ENCODE measurements around the gene C1orf21.

The C1orf21 gene

DNA sequence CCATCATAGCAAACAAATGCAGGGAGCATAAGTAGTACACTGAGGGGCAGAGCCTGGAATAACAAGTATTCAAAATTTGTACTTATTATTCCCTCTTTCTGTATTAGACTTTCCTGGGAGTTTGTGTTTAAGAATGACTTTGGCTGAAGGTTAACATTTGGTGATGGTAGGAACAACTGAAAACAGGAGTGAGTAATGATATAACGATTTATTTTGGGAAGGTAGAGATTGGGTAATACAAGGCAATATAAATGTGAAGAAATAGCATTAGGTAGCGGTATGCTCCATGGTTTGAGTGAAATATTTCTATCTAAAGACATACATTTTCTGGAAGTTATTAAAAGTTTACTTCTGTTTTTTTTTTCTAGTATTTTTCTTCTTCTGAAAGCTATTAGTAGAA is 18.5 kb upstream of the C1orf21 start:
- no peak for DNase-seq (ENCODE audit: low read depth)
- no peak overlapping the region for H3K4me3 ChIP-seq (replicated peaks; ENCODE audit: low read depth, low read length)
- TF ChIP-seq, protein P1, sequence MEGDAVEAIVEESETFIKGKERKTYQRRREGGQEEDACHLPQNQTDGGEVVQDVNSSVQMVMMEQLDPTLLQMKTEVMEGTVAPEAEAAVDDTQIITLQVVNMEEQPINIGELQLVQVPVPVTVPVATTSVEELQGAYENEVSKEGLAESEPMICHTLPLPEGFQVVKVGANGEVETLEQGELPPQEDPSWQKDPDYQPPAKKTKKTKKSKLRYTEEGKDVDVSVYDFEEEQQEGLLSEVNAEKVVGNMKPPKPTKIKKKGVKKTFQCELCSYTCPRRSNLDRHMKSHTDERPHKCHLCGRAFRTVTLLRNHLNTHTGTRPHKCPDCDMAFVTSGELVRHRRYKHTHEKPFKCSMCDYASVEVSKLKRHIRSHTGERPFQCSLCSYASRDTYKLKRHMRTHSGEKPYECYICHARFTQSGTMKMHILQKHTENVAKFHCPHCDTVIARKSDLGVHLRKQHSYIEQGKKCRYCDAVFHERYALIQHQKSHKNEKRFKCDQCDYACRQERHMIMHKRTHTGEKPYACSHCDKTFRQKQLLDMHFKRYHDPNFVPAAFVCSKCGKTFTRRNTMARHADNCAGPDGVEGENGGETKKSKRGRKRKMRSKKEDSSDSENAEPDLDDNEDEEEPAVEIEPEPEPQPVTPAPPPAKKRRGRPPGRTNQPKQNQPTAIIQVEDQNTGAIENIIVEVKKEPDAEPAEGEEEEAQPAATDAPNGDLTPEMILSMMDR (IDR thresholded peaks at IDR 0.05; ENCODE audit: low read length, missing control alignments), result no peak

DNA sequence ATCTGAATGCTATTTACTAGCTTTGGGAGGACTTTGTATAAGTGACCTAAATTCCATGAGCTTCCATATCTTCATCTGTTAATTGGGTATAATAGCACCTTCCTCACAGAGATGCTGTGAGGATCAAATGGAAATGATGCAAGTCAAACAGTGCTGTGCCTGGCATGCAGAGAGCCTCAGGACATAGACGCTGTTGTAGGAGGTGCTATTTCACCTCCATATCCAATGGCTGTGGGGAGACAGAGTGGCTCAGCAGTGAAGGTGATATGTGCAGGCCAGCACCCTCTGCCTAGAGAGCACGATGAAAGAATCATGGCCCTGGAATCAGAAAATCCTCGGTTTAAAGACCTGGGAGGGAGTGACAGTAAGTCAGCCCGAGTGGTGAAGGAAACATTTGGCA is 16.0 kb upstream of the C1orf21 start:
- no peak overlapping the region for H3K4me3 ChIP-seq (replicated peaks; ENCODE audit: low read depth, low read length)
- no peak for DNase-seq (ENCODE audit: low read depth)
- TF ChIP-seq, protein P1 (IDR thresholded peaks at IDR 0.05; ENCODE audit: low read length, missing control alignments), result no peak

DNA sequence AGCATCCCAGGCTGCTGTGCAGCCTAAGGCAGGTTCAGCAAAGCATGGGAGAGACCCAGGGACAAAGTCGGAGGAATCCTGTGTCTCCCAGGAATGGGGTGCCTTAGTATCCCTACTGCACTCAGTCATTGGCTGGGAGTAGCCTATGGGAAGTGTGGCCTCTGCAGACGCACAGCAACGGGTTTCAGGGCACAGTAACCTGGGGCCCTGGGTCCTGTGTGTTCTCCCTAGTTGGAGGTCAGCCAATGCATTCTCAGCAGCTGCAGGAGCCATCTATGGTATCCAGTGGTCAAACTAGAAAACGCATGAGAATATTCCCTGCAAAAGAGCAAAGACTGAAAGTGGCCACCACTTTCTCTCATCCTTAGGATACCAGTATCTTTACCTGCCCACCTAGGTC is 13.7 kb upstream of the C1orf21 start:
- no peak for DNase-seq (ENCODE audit: low read depth)
- TF ChIP-seq, protein P1 (IDR thresholded peaks at IDR 0.05; ENCODE audit: low read length, missing control alignments), result no peak
- H3K4me3 ChIP-seq (replicated peaks; ENCODE audit: low read depth, low read length), result no peak overlapping the region

DNA sequence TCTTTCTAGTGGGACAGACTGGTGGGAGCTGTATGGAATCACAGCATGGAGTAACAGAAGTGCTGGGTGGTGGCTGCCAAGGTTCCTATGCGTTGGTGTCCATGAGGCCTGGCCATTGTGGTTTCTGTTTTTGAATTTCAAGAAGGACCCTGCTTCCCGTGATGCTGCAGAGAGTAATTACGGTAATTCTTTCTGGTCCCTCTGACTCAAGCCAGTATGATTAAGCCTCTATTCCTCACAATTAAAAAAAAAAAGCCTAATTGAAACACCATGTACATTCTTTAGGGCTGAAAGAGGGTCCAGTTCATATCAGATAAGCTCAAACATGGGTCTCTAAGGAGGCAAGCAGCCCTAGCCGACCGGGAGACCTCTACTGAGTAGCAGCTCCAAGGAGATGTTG is 10.5 kb upstream of the C1orf21 start:
- TF ChIP-seq, protein P1 (IDR thresholded peaks at IDR 0.05; ENCODE audit: low read length, missing control alignments), result no peak
- DNase-seq (ENCODE audit: low read depth), result no peak
- no peak overlapping the region for H3K4me3 ChIP-seq (replicated peaks; ENCODE audit: low read depth, low read length)

DNA sequence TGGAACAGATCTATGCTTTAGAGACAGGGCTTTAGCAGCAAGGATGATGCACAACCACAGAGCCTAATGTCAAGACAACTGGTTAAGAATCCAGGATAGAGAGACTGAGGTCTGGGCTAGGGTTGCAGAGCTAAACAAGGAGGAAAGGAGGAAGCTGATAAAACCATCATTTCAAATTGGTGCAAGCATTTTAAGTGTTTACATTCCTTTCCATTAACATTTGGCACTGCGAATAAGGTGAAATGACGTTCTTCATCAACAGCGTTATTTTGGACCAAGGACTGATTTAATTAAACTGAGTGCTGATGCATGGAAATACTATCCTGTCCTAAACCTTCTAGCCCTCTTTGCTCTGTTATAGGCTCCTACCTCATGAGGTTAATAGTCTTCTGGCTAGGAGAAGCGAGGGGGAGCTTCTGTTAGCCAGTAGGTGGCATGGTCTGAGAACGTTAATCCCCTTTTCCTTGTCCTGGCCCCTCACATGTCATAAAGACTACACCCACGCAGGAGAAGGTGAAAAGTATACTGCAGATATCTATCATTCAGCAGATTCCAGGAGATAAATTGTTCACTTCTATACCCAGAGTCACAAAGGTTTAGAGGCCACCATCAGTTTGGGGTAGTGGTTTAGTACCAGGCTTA is 7.6 kb upstream of the C1orf21 start:
- no peak overlapping the region for H3K4me3 ChIP-seq (replicated peaks; ENCODE audit: low read depth, low read length)
- no peak for DNase-seq (ENCODE audit: low read depth)
- TF ChIP-seq, protein P1 (IDR thresholded peaks at IDR 0.05; ENCODE audit: low read length, missing control alignments), result peak; percentile 22

DNA sequence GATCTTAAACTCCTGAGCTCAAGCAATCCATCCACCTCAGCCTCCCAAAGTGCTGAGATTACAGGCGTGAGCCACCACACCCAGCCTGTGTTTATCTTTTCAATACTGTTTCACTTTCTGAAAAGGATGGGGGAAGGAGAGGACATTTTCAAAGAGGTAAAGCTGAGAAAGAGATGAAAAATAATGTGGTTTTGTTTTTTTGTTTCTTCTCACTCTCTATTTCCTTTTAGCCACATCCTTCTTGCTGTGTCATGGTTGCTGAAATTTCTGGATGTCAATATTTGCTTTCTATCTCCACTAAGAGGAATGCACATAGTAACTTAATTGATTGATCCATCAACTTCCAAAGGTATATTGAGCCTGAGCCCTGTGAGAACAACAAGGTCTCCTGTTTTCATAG is 6.4 kb upstream of the C1orf21 start:
- H3K4me3 ChIP-seq (replicated peaks; ENCODE audit: low read depth, low read length), result no peak overlapping the region
- no peak for DNase-seq (ENCODE audit: low read depth)
- TF ChIP-seq, protein P1 (IDR thresholded peaks at IDR 0.05; ENCODE audit: low read length, missing control alignments), result no peak

DNA sequence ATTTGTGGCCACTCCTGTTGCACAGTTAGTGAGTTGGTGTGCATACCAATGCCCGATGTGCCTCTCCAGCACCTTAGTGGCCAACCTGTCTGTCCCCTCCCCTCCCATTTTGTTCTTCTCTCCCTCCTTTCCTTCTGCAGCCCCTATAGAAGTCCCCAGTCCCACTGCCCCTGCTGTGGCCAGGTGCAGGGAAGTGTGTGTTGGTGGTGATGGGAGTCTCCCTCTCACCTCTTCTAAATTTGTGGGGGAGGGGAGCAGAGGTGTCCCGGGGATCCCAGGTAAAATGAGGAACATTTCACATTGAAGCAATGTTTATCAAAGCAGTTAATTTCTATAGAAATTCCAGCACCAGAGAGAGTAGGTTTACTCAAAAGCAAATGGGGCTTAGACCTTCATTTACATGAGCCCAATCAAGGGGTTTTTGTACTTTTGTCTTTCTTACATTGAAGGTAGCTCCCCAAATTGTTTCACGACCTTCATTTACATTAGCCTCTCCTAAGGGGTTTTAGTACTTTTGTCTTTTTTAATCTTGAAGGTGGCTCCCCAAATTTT is 3.0 kb upstream of the C1orf21 start:
- TF ChIP-seq, protein P1 (IDR thresholded peaks at IDR 0.05; ENCODE audit: low read length, missing control alignments), result no peak

More for the DNA sequence above, 3.0 kb upstream of the C1orf21 start:
- no peak overlapping the region for H3K4me3 ChIP-seq (replicated peaks; ENCODE audit: low read depth, low read length)
- no peak for DNase-seq (ENCODE audit: low read depth)
